NCI-H1105 (cell line): ENCODE results near the gene ELFN1.

Experiments used
- DNase-seq: peaks from one replicate; lab custom pipeline; 2025; lab: John Stamatoyannopoulos, UW

The ELFN1 gene

GRCh38 chr7:1664711-1665548, 5.1 kb upstream of the ELFN1 start:
- DNase-seq: peak; percentile 51

- DNase-seq: no peak
Observed at GRCh38 chr7:1665549-1666316, 4.3 kb upstream of the ELFN1 start.

- no peak for DNase-seq
Observed at GRCh38 chr7:1666317-1666822, 3.7 kb upstream of the ELFN1 start.

- DNase-seq: no peak
Observed at GRCh38 chr7:1666823-1667565, 3.1 kb upstream of the ELFN1 start.

DNA sequence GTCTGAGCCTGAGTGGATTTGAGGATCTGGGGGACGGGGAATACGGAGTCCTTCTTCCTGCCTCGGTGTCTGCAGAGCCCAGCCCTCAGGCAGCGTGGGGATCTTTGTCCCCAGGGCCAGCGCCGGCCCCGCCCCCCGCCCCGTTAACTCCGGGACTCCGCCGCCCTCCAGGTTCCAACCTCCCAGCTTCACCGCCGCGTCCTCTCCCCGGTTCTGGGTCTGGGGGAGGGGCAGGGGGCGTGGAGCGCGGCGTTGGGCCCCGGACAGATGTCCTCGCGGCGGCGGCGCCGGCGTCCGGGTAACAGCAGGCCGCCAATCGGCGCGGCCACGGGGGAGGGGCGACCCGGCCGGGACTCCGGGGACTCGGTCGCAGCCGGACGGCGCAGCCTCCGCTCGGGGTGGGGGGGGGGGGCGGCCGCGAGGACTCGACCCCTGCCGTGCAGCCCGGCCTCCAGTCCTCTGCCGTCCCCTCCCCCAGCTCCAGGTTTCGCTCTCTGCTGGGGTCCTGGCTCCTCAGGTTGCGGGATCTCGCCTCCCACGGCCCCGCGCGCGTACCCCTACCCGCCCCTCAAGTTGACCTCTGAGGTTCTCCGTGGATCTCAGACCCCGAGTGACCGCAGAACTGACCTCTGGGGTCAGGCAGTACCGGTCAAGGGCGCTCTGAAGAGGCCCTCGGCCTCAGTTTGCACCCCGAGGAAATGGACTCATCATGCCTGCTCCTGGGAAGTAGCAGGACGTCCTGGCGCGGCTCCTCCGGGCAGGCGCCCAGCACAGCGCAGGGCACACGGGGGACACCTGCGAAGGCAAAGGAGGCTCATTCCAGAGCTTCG, 2.3 kb upstream of the ELFN1 start:
- DNase-seq: no peak

DNA sequence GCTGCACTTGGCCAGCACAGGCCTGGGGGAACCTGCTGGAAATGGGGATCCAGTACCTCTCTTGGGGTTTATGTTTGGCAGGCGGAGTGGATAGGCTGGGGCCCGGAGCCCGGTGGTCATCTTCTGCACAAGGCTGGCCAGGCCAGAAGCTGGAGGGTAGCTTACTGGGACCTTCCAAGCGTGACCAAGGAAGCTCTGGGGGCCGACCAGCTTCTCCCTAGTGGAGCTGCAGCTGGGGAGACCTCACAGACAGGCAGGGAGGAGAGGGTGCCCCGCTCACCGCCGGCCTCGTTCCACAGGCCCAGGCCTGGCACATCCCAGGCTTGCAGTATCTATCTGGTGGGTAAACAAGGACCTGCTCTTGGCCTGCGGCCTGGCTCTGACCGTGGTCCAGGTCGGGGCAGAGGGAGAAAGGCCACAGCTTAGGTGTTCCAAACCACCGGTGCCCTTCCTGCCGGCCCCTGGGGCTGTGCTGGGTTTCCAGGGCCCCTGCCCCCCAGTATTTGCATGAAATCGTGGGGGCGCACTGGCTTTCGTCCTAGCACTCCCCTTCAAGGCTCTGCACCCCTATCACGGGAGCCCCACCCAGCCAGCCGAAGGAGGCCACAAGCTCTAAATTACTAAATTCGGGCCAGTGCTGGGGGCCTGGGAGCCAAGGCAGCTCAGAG, 1.5 kb upstream of the ELFN1 start:
- DNase-seq: no peak

- DNase-seq: peak; percentile 47
Observed at GRCh38 chr7:1669064-1669951, 769 bp upstream of the ELFN1 start.

DNA sequence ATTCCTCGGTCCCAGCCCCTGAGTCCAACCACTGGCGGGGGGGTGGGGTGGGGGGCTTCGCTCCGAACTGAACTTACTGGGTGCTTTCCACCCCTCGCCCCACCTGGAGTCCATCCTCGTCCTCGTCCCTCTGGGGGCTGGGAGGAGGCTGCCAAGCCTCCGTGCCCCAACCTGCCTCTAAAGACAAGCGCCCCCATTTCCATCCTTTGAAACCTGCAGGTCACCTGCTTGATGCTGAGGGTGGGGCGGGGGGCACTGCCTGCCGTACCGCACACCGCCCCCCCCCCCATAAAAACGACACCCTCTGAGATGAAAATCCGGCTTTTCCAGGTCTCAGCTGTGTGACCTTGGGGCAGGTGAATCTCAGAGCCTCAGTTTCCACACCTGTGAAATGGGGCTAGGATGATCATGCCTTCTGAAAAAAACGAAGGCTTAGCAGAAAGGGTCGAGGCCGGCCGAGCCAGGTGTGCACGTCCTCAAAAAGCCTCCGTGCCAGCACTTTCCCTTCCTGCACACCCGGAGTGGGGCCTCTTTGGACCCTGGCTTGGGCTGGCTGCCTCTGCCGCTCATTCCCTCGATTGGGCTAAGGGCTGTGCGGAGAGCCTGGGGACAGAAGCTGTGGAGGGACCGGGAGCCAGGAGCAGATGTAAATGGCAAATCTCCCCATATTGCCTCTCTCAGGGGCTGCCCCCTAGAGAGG, 967 bp downstream of the ELFN1 start:
- DNase-seq: no peak

DNA sequence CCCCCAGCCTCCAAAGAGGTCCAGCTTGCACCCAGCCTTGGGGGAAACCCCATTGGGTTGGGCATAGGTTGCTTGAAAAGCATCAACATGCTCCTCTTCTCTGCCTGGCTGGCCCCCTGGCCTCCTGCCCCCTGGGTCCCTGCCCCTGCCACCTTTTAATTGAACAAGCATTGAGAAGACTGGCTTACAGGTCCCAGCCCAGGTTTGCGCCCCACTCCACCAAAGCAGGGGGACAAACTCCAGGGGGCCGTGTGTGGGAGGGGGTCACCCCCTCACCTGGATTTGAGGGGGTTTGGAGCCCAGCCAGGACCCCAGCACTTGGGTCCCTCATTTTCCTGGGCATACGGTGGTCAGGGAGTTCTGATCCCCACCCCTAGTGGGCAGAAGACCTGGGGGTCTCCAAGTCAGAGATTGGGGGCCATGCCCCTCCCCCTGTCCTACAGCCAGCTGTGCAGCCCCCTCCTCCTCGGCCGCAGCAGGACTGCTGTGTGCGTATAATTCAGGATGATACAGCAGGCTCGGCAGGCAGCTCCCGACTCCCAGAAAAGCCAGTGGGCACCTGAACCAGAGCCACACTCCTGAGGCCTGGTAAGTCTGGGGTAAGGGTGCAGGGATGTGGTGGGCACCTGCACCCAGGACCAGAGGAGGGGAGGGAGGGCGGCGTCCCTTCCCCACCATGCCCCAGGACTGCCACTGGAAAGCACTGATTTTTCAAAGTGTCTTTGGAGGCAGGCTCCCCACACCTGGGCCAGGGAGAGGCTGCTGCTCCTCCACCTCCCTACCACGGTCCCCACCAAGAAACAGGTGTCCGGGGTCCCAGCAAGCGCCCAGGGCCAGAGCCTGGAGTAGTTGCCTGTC, 1.7 kb downstream of the ELFN1 start:
- DNase-seq: no peak

DNA sequence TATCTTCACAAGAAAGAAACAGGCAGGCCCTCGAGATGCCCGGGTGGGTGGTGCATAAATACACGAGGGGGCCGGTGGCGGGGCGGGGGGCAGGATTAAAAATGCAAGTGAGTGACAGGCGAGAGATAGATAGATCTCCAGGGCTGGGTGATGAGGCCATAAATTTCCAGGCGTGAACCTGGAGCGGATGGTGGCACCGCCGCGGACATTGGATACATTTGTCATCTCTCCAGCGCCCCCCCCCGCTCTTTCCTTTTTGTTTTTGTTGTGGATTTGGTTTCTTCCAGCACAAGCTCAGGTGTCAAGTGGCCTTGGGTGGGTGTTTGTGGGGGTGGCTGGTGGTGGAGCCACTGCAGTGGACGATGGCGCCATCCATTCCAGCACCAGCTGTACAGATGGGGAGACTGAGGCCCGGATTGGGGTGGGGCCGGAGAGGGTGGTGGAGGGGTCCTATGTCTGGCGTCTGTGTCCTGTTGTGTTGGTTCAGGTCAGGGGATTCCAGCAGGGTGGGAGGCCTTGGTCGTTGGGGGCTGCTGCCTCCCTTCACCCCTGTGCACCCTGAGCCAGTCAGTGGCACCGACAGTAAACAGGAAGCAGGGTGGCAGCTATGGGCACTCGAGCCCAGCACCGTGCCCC, 2.9 kb downstream of the ELFN1 start:
- no peak for DNase-seq

- no peak for DNase-seq
Observed at GRCh38 chr7:1673581-1674118, 3.6 kb downstream of the ELFN1 start.

DNA sequence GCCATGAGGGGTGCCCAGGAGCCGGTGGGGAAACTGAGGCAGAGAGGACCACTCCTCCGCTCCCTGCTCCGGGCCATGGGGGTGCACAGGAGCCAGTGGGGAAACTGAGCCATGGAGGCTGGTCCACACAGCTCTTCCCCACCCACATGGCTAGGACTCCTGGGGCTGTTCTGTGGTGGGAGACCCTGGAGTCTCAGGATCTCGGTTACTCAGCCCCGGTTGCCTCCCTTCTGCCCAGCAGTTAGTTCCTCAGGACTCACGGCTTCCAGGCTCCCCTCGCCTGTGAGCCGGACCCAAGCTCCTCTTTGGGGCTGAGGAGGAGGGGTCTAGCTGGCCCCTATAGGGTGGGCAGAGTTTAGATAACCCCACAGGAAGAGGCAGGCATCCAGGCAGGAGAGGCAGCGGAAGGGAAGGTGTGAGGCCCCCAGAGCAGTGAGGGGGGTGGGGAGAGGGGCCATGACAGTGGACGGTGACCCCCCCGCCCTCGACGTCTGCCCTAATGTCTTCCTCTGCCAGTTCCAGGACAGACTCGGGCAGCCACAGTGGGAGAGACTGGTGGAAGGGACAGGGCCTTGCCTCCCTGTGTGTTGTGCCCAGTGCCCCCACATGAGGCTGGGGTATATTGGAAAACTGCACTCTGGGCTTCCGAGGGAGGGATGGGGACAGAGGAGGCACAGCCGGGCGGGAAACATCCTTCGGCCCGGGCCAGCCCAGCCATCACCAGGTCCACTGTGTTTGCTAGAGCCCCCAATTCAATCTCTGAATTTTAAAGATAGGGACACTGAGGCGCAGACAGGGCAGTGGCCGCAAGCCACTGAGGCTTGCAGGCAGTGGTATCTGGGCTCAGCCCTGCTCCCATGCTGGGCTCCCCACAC, 4.3 kb downstream of the ELFN1 start:
- DNase-seq: no peak

GRCh38 chr7:1675036-1675671, 5.1 kb downstream of the ELFN1 start:
- no peak for DNase-seq

GRCh38 chr7:1675673-1676549, 5.8 kb downstream of the ELFN1 start:
- DNase-seq: no peak

GRCh38 chr7:1676550-1677078, 6.5 kb downstream of the ELFN1 start:
- no peak for DNase-seq
